Astrocyte of the cerebellum (primary cell): ENCODE results near the gene SLC35D1.
A peak's percentile ranks its signal among the peaks of the same experiment; 100 is the strongest.

Source experiments
- DNase-seq: peaks from one replicate; pipeline ENCODE4 v3.0.0-alpha.2; 2011; ENCODE audit warnings: low read depth
- H3K4me3 ChIP-seq: 2 replicates; pipeline ENCODE4 v1.5.1; 2011; ENCODE audit warnings: mild to moderate bottlenecking, low read depth, low read length, moderate library complexity
- in situ Hi-C: cut with HindIII; loops from 2 replicates; pipeline ENCODE4 v1.10.0; 2017; ENCODE audit warnings: low sequenced_read_pairs
- TF ChIP-seq, protein P1 (sequence below): IDR thresholded peaks from 2 replicates; pipeline ENCODE4 v1.5.1; 2012; ENCODE audit warnings: low read length, low read depth, moderate library complexity, mild to moderate bottlenecking; ENCODE audit errors: missing control alignments

SLC35D1 gene

DNA sequence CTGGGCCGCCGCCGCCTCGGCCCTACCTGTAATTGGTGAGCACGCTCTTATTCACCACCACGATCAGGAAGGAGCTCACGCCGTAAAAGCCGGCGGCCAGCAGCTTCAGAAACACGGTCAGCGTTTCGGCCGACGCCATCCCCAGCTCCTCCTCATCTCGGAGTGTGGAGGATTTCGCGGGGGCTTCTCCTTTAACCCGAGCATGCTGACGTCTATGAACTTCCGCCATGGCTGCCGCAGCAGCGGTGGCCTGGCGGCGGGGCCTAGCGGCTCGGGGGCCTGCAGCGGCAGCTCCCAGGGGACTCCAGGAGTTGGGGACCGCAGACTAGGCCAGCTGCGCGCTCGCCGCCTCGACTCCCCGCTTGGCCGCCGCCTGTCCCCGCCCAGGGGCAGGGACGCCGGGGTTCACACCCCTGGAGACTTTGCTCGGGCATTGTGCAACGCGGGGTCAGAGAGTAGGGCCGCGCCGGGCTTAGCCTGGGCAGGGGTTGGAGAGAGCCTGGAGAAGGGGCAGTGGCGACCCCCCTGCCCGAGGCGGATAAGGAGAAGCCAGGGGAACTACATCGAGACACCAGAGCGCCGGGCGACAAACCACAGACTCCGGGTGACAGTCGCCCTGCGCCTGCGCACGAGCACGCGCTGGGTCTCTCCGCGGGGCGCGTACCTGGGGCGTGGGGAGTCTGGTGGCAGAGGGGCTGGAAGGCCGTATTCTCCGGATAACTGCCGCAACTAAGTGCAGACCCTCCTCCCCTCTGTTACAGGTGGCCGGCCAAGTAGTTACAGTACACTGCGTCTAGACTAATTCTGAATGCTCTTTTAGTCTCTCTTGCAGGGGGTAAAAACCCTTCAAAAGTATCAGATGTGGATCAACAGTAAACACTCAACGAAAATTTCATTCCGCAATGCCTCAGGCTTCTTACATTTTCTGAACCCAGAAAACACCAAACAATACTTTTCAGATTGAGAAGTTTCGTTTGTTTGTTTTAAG lies at the start of gene SLC35D1:
TSS of gene SLC35D1 (minus strand) at position 364 of the 988 bp plus-strand sequence. CDS start at position 229, 135 bp downstream.
- no peak for DNase-seq
- peak within 1 kb of the TSS; percentile 83 for H3K4me3 ChIP-seq
- in situ Hi-C loops, result no loop called here
- TF ChIP-seq, protein P1, sequence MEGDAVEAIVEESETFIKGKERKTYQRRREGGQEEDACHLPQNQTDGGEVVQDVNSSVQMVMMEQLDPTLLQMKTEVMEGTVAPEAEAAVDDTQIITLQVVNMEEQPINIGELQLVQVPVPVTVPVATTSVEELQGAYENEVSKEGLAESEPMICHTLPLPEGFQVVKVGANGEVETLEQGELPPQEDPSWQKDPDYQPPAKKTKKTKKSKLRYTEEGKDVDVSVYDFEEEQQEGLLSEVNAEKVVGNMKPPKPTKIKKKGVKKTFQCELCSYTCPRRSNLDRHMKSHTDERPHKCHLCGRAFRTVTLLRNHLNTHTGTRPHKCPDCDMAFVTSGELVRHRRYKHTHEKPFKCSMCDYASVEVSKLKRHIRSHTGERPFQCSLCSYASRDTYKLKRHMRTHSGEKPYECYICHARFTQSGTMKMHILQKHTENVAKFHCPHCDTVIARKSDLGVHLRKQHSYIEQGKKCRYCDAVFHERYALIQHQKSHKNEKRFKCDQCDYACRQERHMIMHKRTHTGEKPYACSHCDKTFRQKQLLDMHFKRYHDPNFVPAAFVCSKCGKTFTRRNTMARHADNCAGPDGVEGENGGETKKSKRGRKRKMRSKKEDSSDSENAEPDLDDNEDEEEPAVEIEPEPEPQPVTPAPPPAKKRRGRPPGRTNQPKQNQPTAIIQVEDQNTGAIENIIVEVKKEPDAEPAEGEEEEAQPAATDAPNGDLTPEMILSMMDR, result no peak

GRCh38 chr1:67103548-67103947 lies 49.6 kb upstream of the SLC35D1 start:
- DNase-seq, result no peak
- TF ChIP-seq, protein P1, result no peak
- in situ Hi-C loops, result no loop called here
- no peak overlapping the region for H3K4me3 ChIP-seq

DNA sequence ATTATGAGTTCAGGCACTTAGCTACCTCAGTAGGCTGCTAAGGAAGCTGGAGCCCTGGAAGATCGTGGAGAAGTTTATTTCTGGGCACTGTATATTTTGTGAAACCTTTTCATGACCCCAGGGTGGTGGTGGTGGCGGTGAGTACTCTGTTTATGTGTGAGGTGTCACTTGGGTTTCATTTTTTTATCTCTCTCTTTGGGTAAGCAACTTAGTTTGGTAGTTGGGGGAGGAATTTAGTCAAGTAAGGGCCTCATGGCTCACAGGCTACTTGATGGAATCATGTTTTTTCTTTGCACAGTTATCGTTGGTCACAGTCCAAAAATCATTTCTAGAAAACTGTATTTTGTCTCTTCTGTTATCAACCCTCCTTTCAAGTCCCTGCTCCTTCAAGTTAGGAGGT lies 46.9 kb upstream of the SLC35D1 start:
- TF ChIP-seq, protein P1, result no peak
- no peak overlapping the region for H3K4me3 ChIP-seq
- DNase-seq, result no peak
- in situ Hi-C loops, result no loop called here

- TF ChIP-seq, protein P1, result no peak
- H3K4me3 ChIP-seq, result no peak overlapping the region
- in situ Hi-C loops, result no loop called here
- no peak for DNase-seq
These were observed 43.4 kb upstream of the SLC35D1 start for GRCh38 chr1:67097305-67097704.

DNA sequence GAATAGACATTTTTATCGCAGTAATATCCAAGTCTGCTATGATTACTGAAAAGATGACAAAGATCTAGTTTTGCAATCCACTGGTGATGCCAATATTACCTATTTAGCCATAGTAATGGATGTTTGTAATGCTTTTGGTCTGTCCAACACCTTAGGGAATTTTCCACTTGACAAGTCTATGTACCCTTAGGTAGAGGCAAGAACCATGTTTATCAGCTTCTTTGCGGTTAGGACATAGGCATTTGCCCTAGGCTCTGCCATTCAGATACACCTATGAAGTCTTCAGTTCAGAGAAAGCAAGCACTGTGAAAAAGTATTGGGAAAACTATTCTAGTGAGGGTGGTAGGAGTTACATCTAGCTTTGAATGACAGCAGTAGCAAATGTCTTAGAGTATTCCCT lies 40.2 kb upstream of the SLC35D1 start:
- DNase-seq, result no peak
- TF ChIP-seq, protein P1, result no peak
- in situ Hi-C loops, result no loop called here
- no peak overlapping the region for H3K4me3 ChIP-seq

DNA sequence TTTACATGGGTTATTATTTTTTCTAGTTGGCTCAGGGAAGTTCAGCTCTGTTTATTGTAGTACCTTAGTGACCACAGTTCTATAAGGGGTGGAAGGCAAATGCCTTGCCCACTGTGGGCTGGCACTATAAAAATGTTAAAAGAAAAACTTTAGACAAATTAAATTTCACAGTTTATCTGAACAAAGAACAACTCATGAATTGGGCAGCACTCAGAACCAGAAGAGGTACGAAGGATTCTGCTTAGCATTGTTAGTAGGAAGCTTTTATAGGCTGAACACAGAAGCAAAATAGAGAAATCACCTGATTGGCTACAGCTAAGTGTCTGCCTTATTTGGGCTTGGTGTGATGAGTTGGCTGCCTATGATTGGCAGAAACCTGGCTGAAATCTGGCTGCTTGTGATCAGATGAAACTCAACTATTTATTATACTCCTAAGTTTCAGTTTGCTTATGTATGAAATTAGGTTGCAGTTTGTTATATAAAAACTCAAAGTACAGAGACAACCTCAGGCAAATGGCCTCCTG lies 35.8 kb upstream of the SLC35D1 start:
- DNase-seq, result no peak
- in situ Hi-C loops, result no loop called here
- H3K4me3 ChIP-seq, result no peak overlapping the region
- TF ChIP-seq, protein P1, result no peak
